ENCODE results near the gene KIAA1755. TPM values are rescaled to one million over a fixed set of nuclear protein-coding genes. Genes with fewer than 3 reads are reported as not detected.

Gene KIAA1755
- total RNA-seq, 1 donor from 2014 or later, result 0.22 TPM

DNA sequence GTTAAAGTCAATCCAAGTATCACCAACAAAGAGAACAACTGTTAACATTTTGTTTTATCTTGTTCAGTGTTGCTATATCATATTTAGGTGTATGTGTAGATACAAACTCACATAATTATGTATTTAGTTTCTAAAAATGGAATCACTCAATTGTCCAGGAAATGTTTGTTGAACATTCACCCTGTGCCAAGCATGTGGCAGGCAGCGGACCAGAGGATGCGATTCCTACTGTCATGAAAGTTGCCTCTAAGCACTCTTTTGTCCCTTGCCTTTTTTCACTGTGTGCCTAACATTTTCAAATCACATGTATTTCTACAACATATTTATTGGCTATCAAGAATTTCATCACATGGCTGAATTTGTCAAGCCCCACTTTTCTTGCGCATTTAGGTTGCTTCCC, 78.6 kb downstream of the KIAA1755 start:
- no peaks in the 10 kb centered on the region for H3K27me3 ChIP-seq
- H4K20me1 ChIP-seq (ENCODE audit: low read depth), result no peaks in the 10 kb centered on the region
- H3K9ac ChIP-seq, result no peak overlapping the region
- Mint-ChIP-seq H3K36me3 (no peaks in the 10 kb centered on the region), H3K27me3 (ENCODE audit: insufficient read depth, low read depth) (peaks cover 11% of the 10 kb centered on the region), H3K4me1 (peaks cover 28% of the 10 kb centered on the region), H3K4me3 (no peak overlapping the region), H3K27ac (no peak overlapping the region), H3K9me3 (peaks cover 2% of the 10 kb centered on the region)
- no peak overlapping the region for H3K4me2 ChIP-seq
- no peaks in the 10 kb centered on the region for H3K79me2 ChIP-seq (ENCODE audit: low read depth)
- no peak overlapping the region for H3K27ac ChIP-seq
- no peaks in the 10 kb centered on the region for H3K36me3 ChIP-seq
- TF ChIP-seq, protein P1, sequence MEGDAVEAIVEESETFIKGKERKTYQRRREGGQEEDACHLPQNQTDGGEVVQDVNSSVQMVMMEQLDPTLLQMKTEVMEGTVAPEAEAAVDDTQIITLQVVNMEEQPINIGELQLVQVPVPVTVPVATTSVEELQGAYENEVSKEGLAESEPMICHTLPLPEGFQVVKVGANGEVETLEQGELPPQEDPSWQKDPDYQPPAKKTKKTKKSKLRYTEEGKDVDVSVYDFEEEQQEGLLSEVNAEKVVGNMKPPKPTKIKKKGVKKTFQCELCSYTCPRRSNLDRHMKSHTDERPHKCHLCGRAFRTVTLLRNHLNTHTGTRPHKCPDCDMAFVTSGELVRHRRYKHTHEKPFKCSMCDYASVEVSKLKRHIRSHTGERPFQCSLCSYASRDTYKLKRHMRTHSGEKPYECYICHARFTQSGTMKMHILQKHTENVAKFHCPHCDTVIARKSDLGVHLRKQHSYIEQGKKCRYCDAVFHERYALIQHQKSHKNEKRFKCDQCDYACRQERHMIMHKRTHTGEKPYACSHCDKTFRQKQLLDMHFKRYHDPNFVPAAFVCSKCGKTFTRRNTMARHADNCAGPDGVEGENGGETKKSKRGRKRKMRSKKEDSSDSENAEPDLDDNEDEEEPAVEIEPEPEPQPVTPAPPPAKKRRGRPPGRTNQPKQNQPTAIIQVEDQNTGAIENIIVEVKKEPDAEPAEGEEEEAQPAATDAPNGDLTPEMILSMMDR (IDR thresholded peaks at IDR 0.05), result no peak
- no peak for TF ChIP-seq EZH2 (IDR thresholded peaks at IDR 0.05)
- TF ChIP-seq EZH2phosphoT487 (IDR thresholded peaks at IDR 0.05), result no peak
- no peaks in the 10 kb centered on the region for H3K4me1 ChIP-seq
- no peak overlapping the region for H3K4me3 ChIP-seq
- H2AFZ ChIP-seq (replicated peaks), result no peak overlapping the region
- no peaks in the 10 kb centered on the region for H3K9me3 ChIP-seq (ENCODE audit: low read depth)
- no peak for DNase-seq (ENCODE audit: low spot score)
- no peaks in the 10 kb centered on the region for H3F3A ChIP-seq (ENCODE audit: low read depth)

DNA sequence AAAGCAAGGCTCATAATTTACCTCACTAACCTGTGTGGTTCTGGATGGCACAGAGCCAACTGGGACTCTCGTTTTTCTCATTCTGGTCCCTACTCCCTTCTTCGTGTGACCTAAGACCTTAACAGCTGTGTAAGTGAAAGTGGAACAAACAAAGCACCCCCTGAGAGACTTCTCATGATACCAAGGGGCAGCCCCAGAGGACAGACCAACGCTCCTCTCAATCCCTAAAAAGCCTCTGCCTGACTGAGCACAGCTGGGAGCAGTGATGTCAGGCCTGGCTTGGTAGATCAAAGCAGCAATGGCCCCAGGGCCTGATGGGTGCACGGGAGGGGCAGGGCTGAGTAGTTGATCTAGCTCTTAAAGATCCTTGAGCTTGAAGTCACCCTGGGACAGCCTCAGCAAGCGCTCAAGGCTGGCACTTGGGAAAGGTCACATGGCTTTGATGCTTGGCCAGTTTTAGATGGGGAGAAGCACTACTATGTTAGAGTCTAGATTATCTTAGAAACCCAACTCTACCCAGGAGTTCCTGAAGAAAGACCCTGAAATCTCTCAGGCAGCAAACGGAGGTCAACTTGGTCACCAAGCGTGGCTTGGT, 79.2 kb downstream of the KIAA1755 start:
- no peaks in the 10 kb centered on the region for H3K9me3 ChIP-seq (ENCODE audit: low read depth)
- H3K36me3 ChIP-seq, result no peaks in the 10 kb centered on the region
- Mint-ChIP-seq H3K9me3 (peaks cover 2% of the 10 kb centered on the region), H3K4me1 (peaks cover 29% of the 10 kb centered on the region), H3K27ac (peak overlapping the region; percentile 86), H3K4me3 (no peak overlapping the region), H3K27me3 (ENCODE audit: insufficient read depth, low read depth) (peaks cover 11% of the 10 kb centered on the region), H3K36me3 (no peaks in the 10 kb centered on the region)
- peak; percentile 34 for DNase-seq (ENCODE audit: low spot score)
- no peaks in the 10 kb centered on the region for H3K4me1 ChIP-seq
- no peaks in the 10 kb centered on the region for H4K20me1 ChIP-seq (ENCODE audit: low read depth)
- no peaks in the 10 kb centered on the region for H3K79me2 ChIP-seq (ENCODE audit: low read depth)
- no peak overlapping the region for H3K27ac ChIP-seq
- no peaks in the 10 kb centered on the region for H3K27me3 ChIP-seq
- H3K4me2 ChIP-seq, result no peak overlapping the region
- H3K4me3 ChIP-seq, result no peak overlapping the region
- no peak overlapping the region for H3K9ac ChIP-seq
- H3F3A ChIP-seq (ENCODE audit: low read depth), result no peaks in the 10 kb centered on the region
- no peak overlapping the region for H2AFZ ChIP-seq (replicated peaks)
- no peak for TF ChIP-seq EZH2 (IDR thresholded peaks at IDR 0.05)
- TF ChIP-seq, protein P1 (IDR thresholded peaks at IDR 0.05), result no peak
- no peak for TF ChIP-seq EZH2phosphoT487 (IDR thresholded peaks at IDR 0.05)

DNA sequence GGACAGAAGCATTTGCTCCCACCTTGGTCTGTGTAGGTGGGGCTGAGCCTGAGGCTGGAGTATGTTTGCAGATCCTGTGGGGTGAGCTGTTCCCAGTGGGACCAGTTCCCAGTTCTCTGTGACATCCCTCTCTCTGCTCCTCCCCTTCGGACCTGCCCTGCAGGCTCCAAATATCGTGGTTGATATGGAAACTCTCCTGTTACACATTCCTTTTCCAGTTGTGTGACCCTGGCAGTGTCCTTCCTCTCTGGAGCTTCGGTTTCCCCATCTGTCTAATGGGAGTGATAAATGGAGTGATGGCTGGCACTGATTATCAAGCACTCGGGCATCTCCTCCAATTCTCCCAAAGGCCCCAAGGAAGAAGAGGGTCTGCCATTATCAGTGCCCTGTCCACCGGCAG, 79.8 kb downstream of the KIAA1755 start:
- peaks cover 11% of the 10 kb centered on the region for H3K27me3 Mint-ChIP-seq (ENCODE audit: insufficient read depth, low read depth)
- Histone ChIP-seq H3K4me1 (peaks cover under 1% of the 10 kb centered on the region), H3K27me3 (no peaks in the 10 kb centered on the region), H3K36me3 (no peaks in the 10 kb centered on the region), H2AFZ (replicated peaks) (no peak overlapping the region), H3F3A (ENCODE audit: low read depth) (no peaks in the 10 kb centered on the region), H3K4me2 (no peak overlapping the region), H3K4me3 (no peak overlapping the region), H4K20me1 (ENCODE audit: low read depth) (no peaks in the 10 kb centered on the region), H3K27ac (no peak overlapping the region), H3K9ac (no peak overlapping the region), H3K79me2 (ENCODE audit: low read depth) (no peaks in the 10 kb centered on the region), H3K9me3 (ENCODE audit: low read depth) (no peaks in the 10 kb centered on the region)
- TF ChIP-seq EZH2phosphoT487 (IDR thresholded peaks at IDR 0.05), result no peak
- TF ChIP-seq, protein P1 (IDR thresholded peaks at IDR 0.05), result no peak
- no peak for TF ChIP-seq EZH2 (IDR thresholded peaks at IDR 0.05)
- H3K4me1 Mint-ChIP-seq, result peaks cover 29% of the 10 kb centered on the region
- peak overlapping the region; percentile 86 for H3K27ac Mint-ChIP-seq
- H3K36me3 Mint-ChIP-seq, result no peaks in the 10 kb centered on the region
- DNase-seq (ENCODE audit: low spot score), result no peak
- H3K4me3 Mint-ChIP-seq, result no peak overlapping the region
- H3K9me3 Mint-ChIP-seq, result peaks cover 2% of the 10 kb centered on the region

Data from neural progenitor cell (in vitro differentiated cells).